Stimulated activated naive CD4-positive, alpha-beta T cell (primary cell): Measurements from ENCODE around the gene LMBR1.

Experiments used
- DNase-seq, 6 experiments: peaks; one replicate each; lab custom pipeline; 2025; lab: John Stamatoyannopoulos, UW

Gene LMBR1

GRCh38 chr7:156795415-156795814 is 97.6 kb downstream of the LMBR1 start:
- no peak for DNase-seq

- no peak for DNase-seq
Observed at GRCh38 chr7:156793334-156793733, 99.6 kb downstream of the LMBR1 start.

- DNase-seq, result no peak
Observed at GRCh38 chr7:156792611-156793010, 100.4 kb downstream of the LMBR1 start.

DNA sequence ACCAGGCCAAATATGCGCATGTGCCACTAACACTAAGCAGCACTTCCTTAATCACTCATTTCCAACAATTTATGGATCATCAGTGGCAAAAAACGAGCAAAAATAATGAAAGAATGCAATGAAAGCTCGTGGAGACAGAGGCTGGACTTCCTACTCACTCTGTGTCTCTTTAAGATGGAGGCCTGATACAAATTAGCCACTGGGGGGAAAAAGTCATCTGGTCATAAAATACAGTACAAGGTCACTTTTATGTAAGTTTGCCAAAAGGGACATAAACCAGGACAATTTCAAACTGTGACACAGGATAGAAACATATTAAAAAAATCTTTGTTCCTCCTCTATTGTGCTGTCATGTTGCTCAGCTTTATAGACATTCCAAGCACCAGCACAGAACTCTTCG is 101.7 kb downstream of the LMBR1 start:
- no peak for DNase-seq

GRCh38 chr7:156790264-156790663 is 102.7 kb downstream of the LMBR1 start:
- no peak for DNase-seq

GRCh38 chr7:156785998-156786543 is 106.9 kb downstream of the LMBR1 start:
- no peak for DNase-seq

- DNase-seq, result no peak
Observed at GRCh38 chr7:156783864-156784263, 109.1 kb downstream of the LMBR1 start.

DNA sequence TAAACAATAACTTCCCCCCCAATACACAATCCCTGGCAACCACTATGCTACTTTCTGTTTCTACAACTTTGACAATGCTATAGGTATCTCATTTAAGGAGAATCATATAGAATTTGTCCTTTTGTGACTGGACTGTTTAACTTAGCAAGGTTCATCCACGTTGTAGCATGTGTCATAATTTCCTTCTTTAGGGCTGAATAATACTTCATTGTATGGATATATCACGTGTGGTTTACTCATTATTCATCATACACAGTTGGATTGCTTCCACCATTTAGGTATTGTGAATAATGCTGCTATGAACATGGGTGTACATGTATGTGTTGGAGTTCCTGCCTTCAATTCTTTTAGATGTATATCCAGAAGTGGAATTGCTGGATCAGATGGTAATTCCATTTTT is 111.0 kb downstream of the LMBR1 start:
- no peak for DNase-seq

- DNase-seq, result no peak
Observed at GRCh38 chr7:156780724-156781455, 112.1 kb downstream of the LMBR1 start.

DNA sequence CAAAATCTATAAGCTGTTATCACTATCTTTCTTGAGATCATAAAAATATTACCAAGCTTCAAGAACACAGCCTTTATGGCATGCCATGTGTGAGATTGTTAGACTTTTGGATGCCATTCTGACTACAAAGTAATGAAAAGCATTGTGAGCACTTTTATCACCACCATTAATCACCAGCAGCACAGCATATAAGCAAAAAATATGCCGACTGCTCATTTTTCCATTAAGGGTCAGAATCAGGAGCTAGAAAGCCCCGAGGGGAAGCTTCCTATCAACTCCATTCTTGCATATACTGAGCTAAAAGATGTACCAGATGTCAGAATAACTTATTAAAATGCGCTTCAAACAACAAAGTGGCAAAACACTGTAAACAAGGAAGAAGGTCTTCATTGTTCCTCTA is 114.3 kb downstream of the LMBR1 start:
- no peak for DNase-seq

GRCh38 chr7:156778201-156778600 is 114.8 kb downstream of the LMBR1 start:
- no peak for DNase-seq

DNA sequence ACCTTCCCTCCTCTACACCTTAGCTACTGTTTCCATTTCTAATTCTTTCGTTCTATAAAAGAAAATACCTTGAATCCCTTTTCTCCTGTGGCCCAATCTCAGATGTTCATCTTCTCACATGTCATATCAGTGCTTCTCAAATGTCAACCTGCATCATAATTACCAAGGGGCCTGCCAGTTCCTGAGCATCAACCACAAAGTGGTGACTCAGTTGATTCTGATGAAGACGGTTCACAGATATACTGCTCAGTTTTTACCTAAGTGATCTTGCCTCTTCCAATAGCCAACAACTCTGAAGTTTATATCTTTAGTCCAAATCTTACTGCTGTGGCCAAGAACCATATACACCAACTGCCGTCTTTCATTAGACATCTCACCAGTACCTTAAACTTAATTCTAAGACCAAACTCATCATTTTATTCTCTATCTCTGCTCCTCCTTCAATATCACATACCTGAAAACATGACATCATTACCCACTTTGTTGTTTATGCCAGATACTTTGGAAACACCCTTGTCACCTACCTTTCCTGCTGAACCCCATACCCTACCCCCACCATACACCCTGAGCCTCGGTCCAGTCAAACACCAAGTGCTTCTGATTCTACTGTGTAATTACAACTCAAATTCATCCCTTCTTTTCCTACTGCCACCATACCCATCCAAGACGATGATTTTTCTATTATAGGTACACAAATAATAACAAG is 115.5 kb downstream of the LMBR1 start:
- DNase-seq, result no peak

DNA sequence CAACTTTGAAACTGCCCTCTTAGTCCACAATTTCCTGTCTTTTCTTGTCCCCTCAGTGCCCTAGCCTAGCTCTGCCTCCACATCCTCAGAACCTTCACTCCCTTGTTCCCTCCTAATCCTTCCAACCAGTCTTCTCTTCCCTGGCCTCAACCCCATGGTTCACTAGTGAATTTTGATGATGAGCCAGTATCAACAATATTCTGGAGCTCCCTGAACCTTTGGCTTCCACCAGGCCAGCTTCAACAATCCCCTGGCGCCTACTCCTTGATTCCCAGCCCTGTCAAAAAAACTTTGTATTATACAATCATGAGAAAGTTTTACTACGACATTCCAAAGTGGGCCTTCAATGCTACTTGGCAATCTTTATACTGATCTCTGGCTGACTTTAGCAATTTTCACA is 116.5 kb downstream of the LMBR1 start:
- DNase-seq, result no peak

- DNase-seq, result no peak
Observed at GRCh38 chr7:156773966-156774365, 119.0 kb downstream of the LMBR1 start.

GRCh38 chr7:156772725-156773124 is 120.3 kb downstream of the LMBR1 start:
- DNase-seq, result no peak

- no peak for DNase-seq
Observed at GRCh38 chr7:156768698-156769472, 124.1 kb downstream of the LMBR1 start.

DNA sequence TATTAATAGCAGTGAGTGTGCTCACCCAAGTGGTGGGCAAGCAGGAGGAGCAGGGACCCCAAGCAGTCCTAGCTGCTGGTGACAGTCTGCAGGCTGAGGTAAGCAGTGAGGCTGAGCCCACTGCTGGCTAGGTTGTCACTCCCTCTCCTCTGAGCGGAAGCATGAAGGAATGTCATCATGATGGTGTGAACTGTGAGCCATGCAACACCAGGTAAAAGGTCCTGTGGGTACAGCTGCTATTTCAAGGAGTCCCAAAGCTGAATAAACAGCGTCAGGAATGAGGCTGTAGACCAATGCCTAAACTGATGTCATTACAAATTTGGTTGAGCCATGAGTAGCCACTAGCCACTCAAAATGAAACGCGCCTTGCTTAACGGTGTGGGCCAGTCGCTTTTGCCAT is 126.3 kb downstream of the LMBR1 start:
- no peak for DNase-seq

DNA sequence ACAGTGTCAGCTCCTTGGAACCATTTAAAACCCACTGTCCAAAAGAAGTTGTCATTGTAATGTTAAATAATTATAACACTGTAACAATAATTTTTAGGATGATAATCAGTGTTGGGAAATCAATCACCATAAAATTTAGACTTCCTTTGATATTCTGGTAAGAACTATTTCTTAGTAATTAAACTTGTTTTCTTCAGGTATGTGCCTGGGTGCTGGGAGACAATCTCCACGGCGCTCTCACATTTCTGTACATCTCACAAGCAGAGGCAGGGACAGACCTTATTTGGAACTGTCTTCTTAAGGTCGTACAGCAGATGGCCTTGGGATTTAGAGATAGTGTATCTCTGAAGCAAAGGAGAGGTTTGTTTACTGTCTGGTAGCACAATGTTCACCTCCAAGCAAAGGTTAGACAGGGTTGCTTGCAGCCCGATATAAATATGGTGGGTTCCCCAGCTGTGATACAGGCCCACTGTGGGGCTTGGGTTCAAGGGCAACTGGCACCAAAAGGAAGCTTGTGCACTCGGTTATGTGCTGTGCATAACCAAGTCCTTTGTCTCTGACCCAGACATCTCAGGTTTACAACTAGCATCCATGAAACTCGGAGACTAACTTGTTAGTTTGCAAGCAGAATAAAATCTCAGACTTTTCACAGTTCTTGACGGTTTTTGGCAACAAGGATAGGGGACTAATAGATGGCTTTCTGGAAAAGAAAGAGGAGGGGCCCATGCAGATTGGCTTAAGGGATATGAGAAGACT is 126.9 kb downstream of the LMBR1 start:
- DNase-seq, result no peak

GRCh38 chr7:156764766-156765165 is 128.2 kb downstream of the LMBR1 start:
- no peak for DNase-seq

DNA sequence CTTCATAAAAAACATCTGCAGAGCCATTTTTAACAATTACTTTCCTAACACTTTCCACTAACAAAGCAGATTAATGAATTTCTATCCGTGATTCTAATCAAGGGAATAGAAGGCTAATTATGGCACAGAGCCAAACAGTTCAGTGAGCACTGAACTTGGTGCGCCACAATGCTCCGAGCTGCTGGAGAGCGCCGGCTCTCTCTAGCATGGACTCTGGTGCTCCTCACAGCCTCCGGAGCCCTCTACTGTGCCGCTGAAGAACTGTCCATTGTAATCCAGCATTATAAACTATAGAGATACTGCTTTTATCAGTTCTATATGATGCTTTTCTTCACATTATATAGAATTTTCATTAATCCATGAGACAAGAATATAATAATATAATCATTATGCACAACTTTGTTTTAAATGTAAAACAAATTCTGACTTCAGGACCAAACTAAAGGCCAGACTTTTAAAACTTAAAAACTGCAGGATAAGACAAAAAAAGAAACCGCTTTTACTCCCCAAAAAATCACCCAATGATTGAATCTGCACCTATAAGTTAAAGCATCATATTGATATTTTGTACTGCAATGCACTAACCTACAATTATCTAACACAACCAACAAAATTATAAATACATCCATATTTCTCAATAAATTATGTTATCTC is 128.8 kb downstream of the LMBR1 start:
- no peak for DNase-seq

DNA sequence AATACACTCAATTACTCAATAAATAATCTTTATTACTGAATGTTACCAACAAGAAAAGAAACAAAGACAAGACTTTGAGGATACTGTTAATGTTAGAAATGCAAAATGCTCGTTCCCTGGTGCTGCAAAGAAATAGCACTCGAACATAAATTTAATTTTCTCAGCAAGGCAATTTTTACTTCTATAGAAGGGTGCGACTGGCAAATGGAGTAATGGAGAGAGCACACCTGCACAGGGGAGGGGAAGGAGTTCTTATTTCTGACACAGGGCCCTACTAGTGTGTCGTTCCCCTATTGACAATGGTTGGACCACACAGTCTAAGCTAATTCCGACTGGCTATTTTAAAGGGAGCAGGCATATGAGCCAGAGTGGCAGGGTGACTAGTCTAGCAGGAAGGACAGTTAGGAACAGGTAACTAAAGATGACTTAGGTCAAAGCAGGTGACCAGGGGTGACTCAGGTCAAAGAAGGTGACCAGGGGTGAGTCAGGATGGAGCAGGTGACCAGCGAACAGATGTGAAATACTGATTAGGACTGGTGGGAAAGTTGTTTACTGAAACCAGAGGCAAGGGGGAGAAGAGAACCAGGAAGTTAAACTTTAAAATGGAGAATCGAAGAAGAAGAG is 133.3 kb downstream of the LMBR1 start:
- no peak for DNase-seq
